H1 (cell line): ENCODE data around the gene MATK. TPM values are rescaled to one million over a fixed set of nuclear protein-coding genes. Genes with fewer than 3 reads are reported as not detected.

ENCODE experiments used
- CTCF ChIA-PET: fragments of 300-600 bp; sonication (Branson Sonifier 250); formaldehyde crosslinking; loops from one replicate; lab custom pipeline; 2021; ENCODE audit not compliant: partially characterized antibody; lab: Charles Lee
- POLR2A ChIA-PET: fragments of 300-600 bp; sonication (Branson Sonifier 250); formaldehyde crosslinking; loops from one replicate; lab custom pipeline; 2021; ENCODE audit warnings: inconsistent platforms; ENCODE audit not compliant: partially characterized antibody; lab: Charles Lee
- DNase-seq, 2 experiments: peaks; one replicate each; pipeline versions ENCODE4 v3.0.0 to v3.0.0-alpha.2; 2010 to 2022; ENCODE audit warnings: low spot score in 2 of 2, low read depth in 1 of 2, mixed read lengths in 1 of 2
- FAIRE-seq: peaks from 2 replicates; lab custom pipeline; 2011; peaks lifted over from hg19 to GRCh38; lab: Jason Lieb, UNC
- H2AFZ ChIP-seq: 2 replicates; pipeline ENCODE4 v1.8.1; 2012; ENCODE audit warnings: low read length, inconsistent platforms
- H2AK5ac ChIP-seq: 2 replicates; pipeline ENCODE4 v1.6.1; 2013; ENCODE audit warnings: low read depth, low read length
- H2BK120ac ChIP-seq: replicated peaks from 2 replicates; pipeline ENCODE3; 2013; ENCODE audit warnings: low read depth, low read length, inconsistent platforms
- H2BK12ac ChIP-seq: 2 replicates; pipeline ENCODE4 v1.6.1; 2013; ENCODE audit warnings: low read depth, low read length
- H2BK15ac ChIP-seq: 2 replicates; pipeline ENCODE4 v1.6.1; 2013; ENCODE audit warnings: low read length
- H2BK20ac ChIP-seq: 2 replicates; pipeline ENCODE4 v1.6.1; 2013; ENCODE audit warnings: low read length
- H2BK5ac ChIP-seq: 2 replicates; pipeline ENCODE4 v1.6.1; 2013; ENCODE audit warnings: low read depth, low read length
- H3K14ac ChIP-seq: 2 replicates; pipeline ENCODE4 v1.6.1; 2013; ENCODE audit warnings: inconsistent platforms; ENCODE audit not compliant: insufficient read length
- H3K18ac ChIP-seq: 2 replicates; pipeline ENCODE4 v1.6.1; 2013; ENCODE audit warnings: low read length; ENCODE audit errors: extremely low read depth
- H3K23ac ChIP-seq: 2 replicates; pipeline ENCODE4 v1.6.1; 2013; ENCODE audit warnings: inconsistent platforms; ENCODE audit not compliant: insufficient read length
- H3K23me2 ChIP-seq: 2 replicates; pipeline ENCODE4 v1.6.1; 2013; ENCODE audit warnings: low read depth, low read length
- H3K27ac ChIP-seq: 2 replicates; pipeline ENCODE4 v1.6.1; 2011; ENCODE audit warnings: low read depth, low read length, inconsistent platforms
- H3K27me3 ChIP-seq, 4 experiments: replicated peaks in 1 of 4; 1 replicate in 1 of 4; 2 replicates in 3 of 4; pipeline versions ENCODE4 v1.6.1 to v1.8.1; 2011 to 2013; ENCODE audit warnings: low read length in 3 of 4, mild to moderate bottlenecking in 3 of 4, inconsistent platforms in 2 of 4, mixed read lengths in 2 of 4, moderate library complexity in 1 of 4; ENCODE audit not compliant: control insufficient read depth in 3 of 4, insufficient read depth in 3 of 4; ENCODE audit errors: extremely low read depth in 1 of 4
- H3K36me3 ChIP-seq, 4 experiments: 2 replicates each; pipeline versions ENCODE4 v1.6.1 to v1.8.1; 2011 to 2013; ENCODE audit warnings: mild to moderate bottlenecking in 4 of 4, low read length in 3 of 4, moderate library complexity in 2 of 4, control low read depth in 1 of 4, inconsistent platforms in 1 of 4; ENCODE audit not compliant: insufficient read depth in 4 of 4, control insufficient read depth in 2 of 4
- H3K4ac ChIP-seq: replicated peaks from 2 replicates; pipeline ENCODE3; 2013; ENCODE audit warnings: low read length, low read depth, mixed read lengths, inconsistent platforms; ENCODE audit not compliant: insufficient read length
- H3K4me1 ChIP-seq, 4 experiments: replicated peaks in 1 of 4; 1 replicate in 1 of 4; 2 replicates in 3 of 4; pipeline versions ENCODE4 v1.6.1 to v1.8.1; 2011 to 2013; ENCODE audit warnings: low read length in 3 of 4, inconsistent platforms in 2 of 4, mixed read lengths in 1 of 4; ENCODE audit not compliant: insufficient read depth in 4 of 4, control insufficient read depth in 3 of 4
- H3K4me2 ChIP-seq, 2 experiments: 2 replicates each; pipeline versions ENCODE4 v1.6.1 to v1.8.1; 2011 to 2013; ENCODE audit warnings: low read depth in 2 of 2, low read length in 2 of 2, control low read depth in 1 of 2, inconsistent platforms in 1 of 2, mild to moderate bottlenecking in 1 of 2; ENCODE audit not compliant: insufficient read depth in 1 of 2
- H3K4me3 ChIP-seq, 4 experiments: fragments of 200-600, 300-600 bp in 1 of 4; sonication (generic), shearing (Covaris generic), sonication (Bioruptor Twin) in 1 of 4; 2 replicates each; pipeline versions ENCODE4 v1.5.1 to v1.8.1; 2011 to 2016; ENCODE audit warnings: low read length in 4 of 4, low read depth in 3 of 4, control low read depth in 2 of 4, inconsistent platforms in 2 of 4, mild to moderate bottlenecking in 2 of 4, mixed read lengths in 1 of 4, moderate library complexity in 1 of 4; ENCODE audit not compliant: insufficient read depth in 2 of 4; ENCODE audit errors: extremely low read depth in 1 of 4
- H3K56ac ChIP-seq: replicated peaks from 2 replicates; pipeline ENCODE3; 2013; ENCODE audit warnings: low read depth, mild to moderate bottlenecking, mixed read lengths, low read length, inconsistent platforms; ENCODE audit not compliant: insufficient read length
- H3K79me1 ChIP-seq: 2 replicates; pipeline ENCODE4 v1.6.1; 2013; ENCODE audit warnings: low read depth, low read length, control low read depth
- H3K79me2 ChIP-seq, 2 experiments: 2 replicates each; pipeline versions ENCODE4 v1.6.1 to v1.8.1; 2012 to 2013; ENCODE audit warnings: low read length in 2 of 2, mild to moderate bottlenecking in 2 of 2, inconsistent platforms in 1 of 2; ENCODE audit not compliant: insufficient read depth in 2 of 2, control insufficient read depth in 1 of 2
- H3K9ac ChIP-seq, 4 experiments: replicated peaks in 1 of 4; 1 replicate in 1 of 4; 2 replicates in 3 of 4; pipeline versions ENCODE4 v1.6.1 to v1.8.1; 2011 to 2013; ENCODE audit warnings: low read depth in 3 of 4, low read length in 3 of 4, control low read depth in 2 of 4, mild to moderate bottlenecking in 2 of 4, moderate library complexity in 2 of 4, inconsistent platforms in 1 of 4; ENCODE audit errors: extremely low read depth in 1 of 4
- H3K9me3 ChIP-seq, 2 experiments: 2 replicates each; pipeline versions ENCODE4 v1.6.1 to v1.8.1; 2012 to 2013; ENCODE audit warnings: mild to moderate bottlenecking in 2 of 2, moderate library complexity in 2 of 2, control low read depth in 1 of 2, inconsistent platforms in 1 of 2, low read depth in 1 of 2, low read length in 1 of 2, mixed read lengths in 1 of 2; ENCODE audit not compliant: insufficient read depth in 2 of 2
- H4K20me1 ChIP-seq, 2 experiments: replicated peaks in 1 of 2; 2 replicates each; pipeline versions ENCODE3 to v1.8.1; 2011 to 2013; ENCODE audit warnings: inconsistent platforms in 2 of 2, low read length in 2 of 2, mild to moderate bottlenecking in 1 of 2; ENCODE audit not compliant: insufficient read depth in 2 of 2, control insufficient read depth in 1 of 2
- H4K5ac ChIP-seq: 2 replicates; pipeline ENCODE4 v1.6.1; 2013; ENCODE audit warnings: low read length, low read depth, mixed read lengths, inconsistent platforms; ENCODE audit not compliant: insufficient read length
- H4K8ac ChIP-seq: 2 replicates; pipeline ENCODE4 v1.8.0; 2013; ENCODE audit warnings: mild to moderate bottlenecking, moderate library complexity, low read length, inconsistent platforms; ENCODE audit not compliant: insufficient read depth; ENCODE audit errors: extremely low read depth
- H4K91ac ChIP-seq: replicated peaks from 2 replicates; pipeline ENCODE3; 2013; ENCODE audit warnings: low read length, mixed read lengths, inconsistent platforms; ENCODE audit not compliant: insufficient read length
- KDM4A ChIP-seq: IDR thresholded peaks from one replicate; pipeline ENCODE4 v1.7.1; 2012; ENCODE audit warnings: low read depth, mild to moderate bottlenecking, moderate library complexity, low read length, inconsistent platforms; ENCODE audit not compliant: severe bottlenecking
- WGBS, 2 experiments: shearing (Covaris generic) in 1 of 2; methylation state at CpG; one replicate each; pipeline versions ENCODE4 v1.1.6 to v1.1.7; 2013 to 2015; ENCODE audit warnings: low lambda C conversion rate in 2 of 2, mixed read lengths in 2 of 2, inconsistent platforms in 1 of 2, low coverage in 1 of 2, missing lambda C conversion rate in 1 of 2; ENCODE audit not compliant: insufficient replicate concordance in 2 of 2, insufficient coverage in 1 of 2, insufficient read length in 1 of 2; ENCODE audit errors: extremely low coverage in 1 of 2, missing lambda C conversion rate in 1 of 2; 5-methylcytosine and 5-hydroxymethylcytosine counted together
- polyA plus RNA-seq, 7 experiments: library from polyadenylated mRNA; depleted of rRNA in 3 of 7; stranded (reverse) in 5 of 7; unstranded in 2 of 7; fragments of >200 nt in 5 of 7; fragments of 200-250 nt in 2 of 7; gene quantifications; 1 replicate in 5 of 7; 2 replicates in 1 of 7; 4 replicates in 1 of 7; pipeline versions ENCODE4 v1.2.1 to v1.2.3, GENCODE V29; 2011 to 2013; ENCODE audit warnings: missing spikeins in 2 of 7, mixed read lengths in 2 of 7
- total RNA-seq: library from RNA; stranded (reverse); fragmentation: NEBNext Ultra II Directional; extraction: Animal tissue kit (Norgen Biotek cat#: 25700); gene quantifications from 2 replicates; pipeline ENCODE4 v1.2.1, GENCODE V29; 2021
- TF ChIP-seq, protein P1 (sequence below): IDR thresholded peaks from 2 replicates; pipeline ENCODE4 v1.6.1; 2011; ENCODE audit warnings: low read depth, mild to moderate bottlenecking, low read length; ENCODE audit not compliant: insufficient read depth

MATK gene
- total and polyA plus RNA-seq, 2 of the 8 experiments (the other 6 are each of a cell fraction or from before 2014, with no cell fraction given): 20.5 to 21.4 TPM

DNA sequence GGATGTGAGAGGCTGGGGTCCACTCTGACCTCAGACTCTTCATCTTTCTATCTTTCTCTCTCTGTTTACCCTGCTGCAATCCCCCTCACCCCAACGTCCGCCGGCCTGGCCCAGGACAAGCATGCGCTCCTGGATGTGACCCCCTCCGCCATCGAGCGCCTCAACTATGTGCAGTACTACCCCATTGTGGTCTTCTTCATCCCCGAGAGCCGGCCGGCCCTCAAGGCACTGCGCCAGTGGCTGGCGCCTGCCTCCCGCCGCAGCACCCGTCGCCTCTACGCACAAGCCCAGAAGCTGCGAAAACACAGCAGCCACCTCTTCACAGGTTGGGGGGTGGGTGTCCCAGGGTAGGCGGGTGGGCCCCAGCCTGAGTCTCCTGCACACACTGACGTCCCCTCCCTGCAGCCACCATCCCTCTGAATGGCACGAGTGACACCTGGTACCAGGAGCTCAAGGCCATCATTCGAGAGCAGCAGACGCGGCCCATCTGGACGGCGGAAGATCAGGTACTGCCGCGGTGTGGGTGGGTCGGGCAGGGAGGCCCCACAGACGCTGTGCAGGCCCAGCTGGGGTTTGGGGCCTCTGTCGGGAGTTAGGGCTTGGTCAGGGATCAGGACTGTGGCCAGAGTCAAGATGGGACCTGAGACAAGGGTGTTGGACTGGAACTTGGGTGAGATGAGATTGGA, 39.7 kb downstream of the MATK start:
- DNase-seq (no peak), FAIRE-seq (no peak)
- H3K79me1 ChIP-seq: no peaks in the 10 kb centered on the region
- H3K9ac ChIP-seq: no peak overlapping the region
- H4K5ac ChIP-seq: no peak overlapping the region
- no peaks in the 10 kb centered on the region for H3K4me1 ChIP-seq
- no peaks in the 10 kb centered on the region for H3K27me3 ChIP-seq
- ChIA-PET POLR2A (interaction anchor here (0.6 to 1.8 kb wide), 7 partner anchors 10 to 237 kb away, joined by 3 to 10 read pairs (median 3); partner anchors contain the start of genes APBA3 and MRPL54), CTCF (interaction anchor here (0.9 to 1.3 kb wide), 2 partner anchors 14 to 42 kb away, joined by 3 to 6 read pairs; no protein-coding TSS in a partner anchor)
- no peak overlapping the region for H4K8ac ChIP-seq
- no peak overlapping the region for H3K56ac ChIP-seq
- H2AFZ ChIP-seq: no peak overlapping the region
- no peak overlapping the region for H3K27ac ChIP-seq
- H4K20me1 ChIP-seq: peaks cover 0 to 5% of the 10 kb centered on the region in 2 experiments
- no peak overlapping the region for H3K18ac ChIP-seq
- TF ChIP-seq, protein P1, sequence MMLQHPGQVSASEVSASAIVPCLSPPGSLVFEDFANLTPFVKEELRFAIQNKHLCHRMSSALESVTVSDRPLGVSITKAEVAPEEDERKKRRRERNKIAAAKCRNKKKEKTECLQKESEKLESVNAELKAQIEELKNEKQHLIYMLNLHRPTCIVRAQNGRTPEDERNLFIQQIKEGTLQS: no peak
- no peak for TF ChIP-seq KDM4A
- WGBS, 2 experiments: 88% methylated on average over 31 of the region's 31 CpGs; no CpG with 5 or more reads in 1 of the 2 experiments
- no peak overlapping the region for H4K91ac ChIP-seq
- H3K79me2 ChIP-seq: no peaks in the 10 kb centered on the region
- H3K23ac ChIP-seq: no peak overlapping the region
- H3K36me3 ChIP-seq: peaks cover 0 to 20% (median 10%) of the 10 kb centered on the region in 4 experiments; a peak in 4 of 8 replicates
- no peaks in the 10 kb centered on the region for H3K23me2 ChIP-seq
- H3K4me2 ChIP-seq: no peak overlapping the region
- H2AK5ac ChIP-seq: no peak overlapping the region
- H3K4ac ChIP-seq: no peak overlapping the region
- H2BK20ac ChIP-seq: no peak overlapping the region
- H2BK12ac ChIP-seq: no peak overlapping the region
- no peaks in the 10 kb centered on the region for H3K9me3 ChIP-seq
- H2BK15ac ChIP-seq: no peak overlapping the region
- H2BK120ac ChIP-seq: no peak overlapping the region
- H3K4me3 ChIP-seq: no peak overlapping the region
- H2BK5ac ChIP-seq: no peak overlapping the region
- H3K14ac ChIP-seq: no peak overlapping the region
